Brain microvascular endothelial cell (primary cell): ENCODE measurements around the gene GPR183.
A peak's percentile ranks its signal among the peaks of the same experiment; 100 is the strongest.

Source experiments
- DNase-seq: peaks from one replicate; pipeline ENCODE4 v3.0.0-alpha.2; 2020
- H3K27ac ChIP-seq: fragments of 250-450 bp; sonication (Bioruptor Pico); 2 replicates; pipeline ENCODE4 v1.5.1; 2020; ENCODE audit warnings: mild to moderate bottlenecking, moderate library complexity
- H3K27me3 ChIP-seq: fragments of 250-450 bp; sonication (Bioruptor Pico); replicated peaks from 2 replicates; pipeline ENCODE4 v1.5.1; 2020; ENCODE audit warnings: mild to moderate bottlenecking
- H3K36me3 ChIP-seq: fragments of 250-450 bp; sonication (Bioruptor Pico); replicated peaks from 2 replicates; pipeline ENCODE4 v1.5.1; 2020; ENCODE audit warnings: mild to moderate bottlenecking
- H3K4me3 ChIP-seq: 2 replicates; pipeline ENCODE4 v1.5.1; 2011; ENCODE audit warnings: low read depth, mild to moderate bottlenecking, control low read depth, low read length, moderate library complexity
- in situ Hi-C: cut with HindIII; loops from 2 replicates; pipeline ENCODE4 v1.10.0; 2017; ENCODE audit warnings: low sequenced_read_pairs, low pct_ligation_motif_present
- TF ChIP-seq, protein P1 (sequence below): IDR thresholded peaks from 2 replicates; pipeline ENCODE4 v1.5.1; 2011; ENCODE audit warnings: low read depth, mild to moderate bottlenecking, moderate library complexity, low read length, control low read depth, inconsistent platforms; ENCODE audit errors: missing control alignments

GPR183 gene

DNA sequence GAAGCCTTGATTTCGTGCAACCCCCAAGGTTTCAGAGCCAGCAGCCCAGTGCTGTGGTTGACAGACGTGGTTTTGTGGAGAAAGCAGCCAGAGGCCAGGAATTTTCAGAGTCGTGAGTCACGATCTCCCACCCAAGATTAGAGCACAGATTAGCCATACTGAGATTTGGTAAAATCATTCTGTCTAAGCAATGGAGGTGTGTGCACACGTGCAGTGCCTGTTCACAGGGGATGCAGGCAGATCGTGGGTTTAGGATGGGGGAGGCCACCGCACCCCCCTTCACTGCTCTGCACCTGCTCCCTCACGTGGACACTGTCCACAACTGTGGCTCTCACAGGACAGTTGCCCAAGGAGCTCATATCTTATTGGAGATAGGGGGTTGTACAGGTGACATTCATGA lies 46.6 kb upstream of the GPR183 start:
- no peaks in the 10 kb centered on the region for H3K27me3 ChIP-seq
- no peak overlapping the region for H3K4me3 ChIP-seq
- TF ChIP-seq, protein P1, sequence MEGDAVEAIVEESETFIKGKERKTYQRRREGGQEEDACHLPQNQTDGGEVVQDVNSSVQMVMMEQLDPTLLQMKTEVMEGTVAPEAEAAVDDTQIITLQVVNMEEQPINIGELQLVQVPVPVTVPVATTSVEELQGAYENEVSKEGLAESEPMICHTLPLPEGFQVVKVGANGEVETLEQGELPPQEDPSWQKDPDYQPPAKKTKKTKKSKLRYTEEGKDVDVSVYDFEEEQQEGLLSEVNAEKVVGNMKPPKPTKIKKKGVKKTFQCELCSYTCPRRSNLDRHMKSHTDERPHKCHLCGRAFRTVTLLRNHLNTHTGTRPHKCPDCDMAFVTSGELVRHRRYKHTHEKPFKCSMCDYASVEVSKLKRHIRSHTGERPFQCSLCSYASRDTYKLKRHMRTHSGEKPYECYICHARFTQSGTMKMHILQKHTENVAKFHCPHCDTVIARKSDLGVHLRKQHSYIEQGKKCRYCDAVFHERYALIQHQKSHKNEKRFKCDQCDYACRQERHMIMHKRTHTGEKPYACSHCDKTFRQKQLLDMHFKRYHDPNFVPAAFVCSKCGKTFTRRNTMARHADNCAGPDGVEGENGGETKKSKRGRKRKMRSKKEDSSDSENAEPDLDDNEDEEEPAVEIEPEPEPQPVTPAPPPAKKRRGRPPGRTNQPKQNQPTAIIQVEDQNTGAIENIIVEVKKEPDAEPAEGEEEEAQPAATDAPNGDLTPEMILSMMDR: no peak
- no peak overlapping the region for H3K27ac ChIP-seq
- no peaks in the 10 kb centered on the region for H3K36me3 ChIP-seq
- in situ Hi-C loops: no loop called here
- DNase-seq: peak; percentile 73

DNA sequence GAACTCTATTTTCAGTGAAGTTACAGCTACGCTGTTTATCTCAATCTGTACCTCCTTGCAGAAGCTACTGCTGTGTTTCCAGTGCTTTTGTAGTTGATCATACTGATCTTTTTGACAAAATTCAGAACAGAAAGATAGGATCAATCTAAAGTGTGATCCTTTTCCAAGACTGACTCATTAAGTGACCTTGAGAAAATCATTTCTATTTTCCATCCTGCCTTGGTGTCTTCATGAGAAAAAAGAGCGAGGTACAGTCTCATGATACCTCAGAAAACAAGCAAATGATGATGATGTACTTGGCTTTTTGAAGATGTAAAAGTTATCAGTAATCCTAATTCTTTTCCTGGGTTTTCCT lies 46.0 kb upstream of the GPR183 start:
- TF ChIP-seq, protein P1: no peak
- Histone ChIP-seq H3K27ac (no peak overlapping the region), H3K36me3 (no peaks in the 10 kb centered on the region), H3K4me3 (no peak overlapping the region), H3K27me3 (no peaks in the 10 kb centered on the region)
- DNase-seq: no peak
- in situ Hi-C loops: no loop called here

DNA sequence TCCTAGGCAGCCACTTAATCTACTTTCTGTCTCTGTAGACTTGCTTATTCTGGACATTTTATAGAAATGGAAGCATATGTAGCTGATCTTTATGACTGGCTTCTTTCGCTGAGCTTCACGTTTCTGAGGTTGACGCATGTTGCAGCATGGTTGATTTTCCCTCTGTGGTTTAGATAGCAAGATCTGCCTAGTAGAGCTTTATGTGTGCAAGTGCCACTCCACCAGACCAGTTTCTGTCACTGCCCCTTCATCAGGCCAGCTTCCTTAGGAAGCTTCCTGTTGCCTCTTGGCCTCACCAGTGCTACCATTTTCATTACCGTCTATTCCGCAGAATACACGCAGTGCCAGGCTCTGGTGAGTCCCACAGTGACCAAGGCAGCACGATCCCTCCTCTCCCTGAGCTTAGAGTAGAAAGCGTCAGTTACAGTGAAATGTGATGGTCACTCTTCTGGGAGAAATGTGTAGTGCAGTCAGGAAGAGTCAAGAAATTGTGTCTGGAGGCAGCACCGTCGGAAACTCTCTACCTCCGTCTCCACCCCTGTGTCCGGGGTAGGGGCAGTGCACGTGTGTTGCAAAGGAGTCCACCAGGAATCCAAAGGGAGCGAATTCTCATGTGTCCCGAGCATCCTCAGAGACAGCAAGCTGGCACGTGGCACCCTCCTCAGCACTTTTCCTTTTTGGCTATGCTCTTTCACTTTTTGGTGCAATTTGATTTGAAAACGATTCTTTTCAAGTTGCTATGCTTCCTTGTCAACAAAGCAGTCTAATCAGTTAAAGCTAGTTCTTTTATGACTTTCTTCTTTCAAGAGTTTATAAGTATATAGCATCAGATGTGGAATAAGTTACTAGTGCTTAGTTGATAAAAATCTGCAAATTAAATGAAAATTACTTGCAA lies 45.4 kb upstream of the GPR183 start:
- DNase-seq: no peak
- H3K36me3 ChIP-seq: no peaks in the 10 kb centered on the region
- TF ChIP-seq, protein P1: peak; percentile 28
- in situ Hi-C loops: no loop called here
- no peak overlapping the region for H3K27ac ChIP-seq
- no peaks in the 10 kb centered on the region for H3K27me3 ChIP-seq
- H3K4me3 ChIP-seq: no peak overlapping the region

DNA sequence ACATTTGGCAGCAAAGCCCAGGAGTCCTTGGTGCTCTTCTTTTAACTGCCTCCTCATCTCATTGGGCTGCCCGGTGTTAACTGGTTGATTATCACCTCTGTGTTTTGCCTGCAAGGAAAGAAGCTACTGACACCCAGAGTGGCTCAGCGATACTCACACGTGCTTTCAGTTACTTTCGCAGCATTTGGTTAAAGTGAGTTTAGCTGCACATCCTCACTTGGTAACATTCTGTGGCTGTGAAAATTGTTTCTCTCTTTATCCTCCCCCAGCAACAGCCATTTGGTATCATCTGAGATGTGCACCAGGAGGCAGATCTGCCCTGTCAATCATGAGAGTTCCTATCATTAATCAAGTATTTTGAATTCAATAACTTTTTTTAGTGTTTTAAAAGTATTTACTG lies 44.6 kb upstream of the GPR183 start:
- Histone ChIP-seq H3K36me3 (no peaks in the 10 kb centered on the region), H3K4me3 (no peak overlapping the region), H3K27ac (no peak overlapping the region), H3K27me3 (no peaks in the 10 kb centered on the region)
- TF ChIP-seq, protein P1: no peak
- DNase-seq: no peak
- in situ Hi-C loops: no loop called here

DNA sequence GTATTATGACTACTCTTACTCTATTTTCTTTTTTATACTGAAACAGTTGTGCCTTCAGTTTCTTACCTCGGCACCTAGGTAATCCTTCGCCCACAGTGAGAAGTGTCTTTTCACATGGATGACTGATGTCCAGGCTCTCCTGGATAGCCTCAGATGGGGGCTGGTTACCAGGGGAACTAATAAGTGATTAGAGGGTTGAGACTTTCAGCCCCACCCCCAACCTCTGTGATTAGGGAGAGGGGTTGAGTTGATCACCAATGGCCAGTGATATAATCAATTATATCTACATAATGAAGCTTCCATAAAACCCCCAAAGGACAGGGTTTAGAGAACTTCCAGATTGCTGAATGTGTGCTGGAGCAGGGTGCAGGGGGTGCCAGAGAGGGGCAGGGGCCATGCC lies 43.0 kb upstream of the GPR183 start:
- Histone ChIP-seq H3K27me3 (no peaks in the 10 kb centered on the region), H3K4me3 (no peak overlapping the region), H3K36me3 (no peaks in the 10 kb centered on the region), H3K27ac (no peak overlapping the region)
- TF ChIP-seq, protein P1: no peak
- in situ Hi-C loops: no loop called here
- no peak for DNase-seq
